HG02943 (cell line): ENCODE measurements around the gene CLOCK.

Experiments
- ATAC-seq: cut with Tn5 transposase; IDR thresholded peaks from one replicate; pipeline ENCODE4 v1.9.1; 2021; ENCODE audit warnings: mild to moderate bottlenecking, low read depth, moderate library complexity; ENCODE audit not compliant: unreplicated experiment

CLOCK gene

GRCh38 chr4:55543858-55544257 lies 2.9 kb downstream of the CLOCK start:
- no peak for ATAC-seq

GRCh38 chr4:55540271-55540670 lies 6.4 kb downstream of the CLOCK start:
- ATAC-seq, result no peak

GRCh38 chr4:55539658-55540057 lies 7.1 kb downstream of the CLOCK start:
- ATAC-seq, result no peak

GRCh38 chr4:55538531-55538930 lies 8.2 kb downstream of the CLOCK start:
- no peak for ATAC-seq

GRCh38 chr4:55534306-55534705 lies 12.4 kb downstream of the CLOCK start:
- ATAC-seq, result no peak

DNA sequence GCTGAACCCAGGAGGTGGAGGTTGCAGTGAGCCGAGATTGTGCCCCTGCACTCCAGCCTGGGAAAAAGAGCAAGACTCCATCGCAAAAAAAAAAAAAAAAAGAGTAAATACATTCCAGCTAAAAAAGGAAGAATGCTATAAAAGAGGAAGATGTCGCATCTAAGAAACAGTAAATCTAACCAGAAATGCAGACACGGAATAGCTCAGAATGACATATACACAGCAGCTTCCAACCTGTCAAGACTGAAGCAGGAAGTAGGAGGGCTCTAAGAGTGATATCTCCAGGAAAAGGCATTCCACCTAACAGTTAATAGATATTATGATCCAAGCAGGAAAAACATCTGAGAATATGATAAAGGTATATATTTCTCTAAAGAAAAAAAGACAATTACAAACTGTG lies 16.0 kb downstream of the CLOCK start:
- no peak for ATAC-seq

DNA sequence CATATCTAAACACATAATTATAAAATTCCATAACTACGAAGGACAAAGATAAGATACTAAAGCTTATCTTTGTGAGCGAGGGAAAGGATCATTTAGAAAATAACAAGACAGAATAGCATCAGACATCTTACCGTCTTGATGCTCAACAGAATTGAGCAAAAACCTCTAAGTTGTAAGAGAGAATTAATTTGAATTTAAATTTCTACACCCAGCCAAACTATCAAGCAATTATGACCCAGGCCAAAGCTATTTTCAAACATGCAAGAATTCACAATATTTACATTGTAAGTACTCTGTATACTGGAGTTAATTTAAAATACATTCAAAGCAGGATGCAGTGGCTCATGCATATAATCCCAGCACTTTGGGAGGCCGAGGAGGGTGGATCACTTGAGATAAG lies 16.5 kb downstream of the CLOCK start:
- ATAC-seq, result no peak

DNA sequence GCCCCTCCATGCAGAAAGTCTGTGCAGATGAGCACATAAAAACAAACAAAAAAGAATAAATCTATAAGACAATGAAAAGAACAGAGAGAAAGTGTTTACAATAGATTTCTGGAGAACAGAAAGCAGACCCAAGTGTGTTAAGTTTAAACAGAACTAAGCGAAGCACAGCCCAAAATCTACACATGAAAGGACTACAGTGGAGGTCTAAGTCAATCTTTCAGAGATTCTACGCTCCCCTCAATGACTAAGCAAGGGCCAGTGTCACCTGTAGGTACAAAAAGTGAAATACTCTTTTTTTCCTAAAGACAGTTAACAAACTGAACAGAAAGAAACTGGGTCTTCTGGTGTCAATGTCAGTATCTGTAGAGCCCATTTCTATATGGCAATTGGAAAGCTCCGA lies 18.2 kb downstream of the CLOCK start:
- no peak for ATAC-seq

- no peak for ATAC-seq
These were observed 21.7 kb downstream of the CLOCK start for GRCh38 chr4:55524844-55525571.

- ATAC-seq, result no peak
These were observed 28.3 kb downstream of the CLOCK start for GRCh38 chr4:55518442-55518841.

- ATAC-seq, result no peak
These were observed 29.0 kb downstream of the CLOCK start for GRCh38 chr4:55517526-55518229.

GRCh38 chr4:55512922-55513571 lies 33.7 kb downstream of the CLOCK start:
- ATAC-seq, result no peak

DNA sequence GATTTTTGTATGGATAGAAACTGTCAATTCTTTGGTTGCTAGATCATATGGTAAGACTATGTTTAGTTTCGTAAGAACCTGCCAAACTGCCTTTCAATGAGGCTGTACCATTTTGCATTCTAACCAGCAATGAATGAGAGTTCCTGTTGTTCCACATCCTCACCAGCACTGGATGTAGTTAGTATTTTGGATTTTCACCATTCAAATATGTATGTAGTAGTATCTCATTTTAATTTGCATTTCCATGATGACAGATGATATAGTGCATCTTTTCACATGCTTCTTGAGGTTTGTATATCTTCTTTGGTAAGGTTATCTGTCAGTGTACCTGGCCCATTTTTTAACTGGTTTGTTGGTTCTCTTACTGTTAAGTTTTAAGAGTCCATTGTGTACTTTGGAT lies 34.6 kb downstream of the CLOCK start:
- no peak for ATAC-seq

DNA sequence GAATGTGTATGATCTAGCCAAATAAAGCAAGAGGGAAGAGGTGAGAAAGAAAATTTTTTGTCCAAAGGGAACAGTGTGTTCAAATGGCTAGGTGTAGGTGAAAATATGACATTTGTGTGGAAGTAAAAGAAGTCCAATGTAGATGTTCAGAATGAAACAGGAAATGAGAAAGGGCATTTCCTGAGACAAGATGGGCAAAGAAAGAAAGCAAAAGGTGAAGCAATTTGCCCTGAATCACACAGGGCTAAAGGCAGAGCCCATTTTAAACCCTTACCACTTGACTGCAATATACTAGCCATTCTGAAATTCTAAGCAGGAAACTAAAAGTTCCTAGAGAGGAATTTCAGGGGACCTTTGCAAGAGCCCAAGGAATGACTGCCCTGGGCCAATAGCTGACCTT lies 36.0 kb downstream of the CLOCK start:
- no peak for ATAC-seq

GRCh38 chr4:55509266-55509665 lies 37.4 kb downstream of the CLOCK start:
- ATAC-seq, result no peak

- ATAC-seq, result no peak
These were observed 39.1 kb downstream of the CLOCK start for GRCh38 chr4:55507612-55508011.

- no peak for ATAC-seq
These were observed 43.5 kb downstream of the CLOCK start for GRCh38 chr4:55503169-55503568.

GRCh38 chr4:55500072-55500471 lies 46.6 kb downstream of the CLOCK start:
- no peak for ATAC-seq

DNA sequence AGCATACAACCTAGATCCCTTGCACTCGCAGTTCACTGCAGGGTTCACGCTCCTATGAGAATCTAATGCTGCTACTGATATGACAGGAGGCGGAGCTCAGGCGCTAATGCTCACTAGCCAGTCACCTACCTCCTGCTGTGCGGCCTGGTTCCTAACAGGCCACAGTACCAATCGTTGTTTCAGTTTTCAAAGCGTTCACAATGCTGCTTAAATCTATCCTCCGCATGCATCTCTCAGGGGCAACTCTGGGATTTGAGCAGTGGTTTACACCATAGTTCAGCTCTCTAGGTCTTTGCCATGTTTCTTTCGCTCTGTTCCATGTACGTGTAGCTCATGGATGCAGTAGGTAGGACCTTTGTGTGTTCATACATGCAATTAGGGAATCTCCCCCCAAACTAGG lies 47.2 kb downstream of the CLOCK start:
- ATAC-seq, result no peak

DNA sequence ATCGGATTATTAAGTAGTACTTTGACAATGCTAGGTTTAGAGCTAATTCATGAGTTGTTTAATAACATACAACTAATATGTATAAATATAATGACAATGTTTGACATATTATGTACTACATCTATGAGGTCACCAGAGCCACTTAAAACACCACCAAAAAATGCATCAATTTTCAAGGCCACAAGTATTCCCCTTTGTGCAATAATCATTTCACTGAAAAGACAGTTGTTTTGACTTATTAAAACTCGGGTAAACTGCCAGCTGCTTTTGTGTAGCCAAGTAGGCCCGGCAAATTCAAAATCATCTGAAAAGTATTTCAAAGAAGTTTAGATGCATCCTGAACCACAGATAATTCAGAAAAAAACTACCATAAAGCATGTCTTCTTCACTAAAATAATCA lies 48.7 kb downstream of the CLOCK start:
- ATAC-seq, result no peak

DNA sequence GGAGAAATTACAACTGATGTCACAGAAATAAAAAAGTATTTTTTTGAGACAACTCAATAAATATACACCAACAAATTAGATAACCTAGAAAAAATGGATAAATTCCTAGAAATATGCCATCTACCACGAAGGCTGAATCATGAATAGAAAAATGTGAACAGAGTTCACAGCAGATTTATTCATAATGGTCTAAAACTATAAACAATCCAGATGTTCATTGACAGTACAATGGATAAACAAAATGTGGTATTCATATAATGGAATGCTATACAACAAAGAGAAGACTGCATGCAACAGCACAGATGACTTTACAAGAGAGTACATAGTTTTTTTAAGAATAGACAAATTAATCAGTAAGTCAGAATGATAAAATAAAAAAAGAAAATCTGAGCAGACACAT lies 55.2 kb downstream of the CLOCK start:
- ATAC-seq, result no peak

DNA sequence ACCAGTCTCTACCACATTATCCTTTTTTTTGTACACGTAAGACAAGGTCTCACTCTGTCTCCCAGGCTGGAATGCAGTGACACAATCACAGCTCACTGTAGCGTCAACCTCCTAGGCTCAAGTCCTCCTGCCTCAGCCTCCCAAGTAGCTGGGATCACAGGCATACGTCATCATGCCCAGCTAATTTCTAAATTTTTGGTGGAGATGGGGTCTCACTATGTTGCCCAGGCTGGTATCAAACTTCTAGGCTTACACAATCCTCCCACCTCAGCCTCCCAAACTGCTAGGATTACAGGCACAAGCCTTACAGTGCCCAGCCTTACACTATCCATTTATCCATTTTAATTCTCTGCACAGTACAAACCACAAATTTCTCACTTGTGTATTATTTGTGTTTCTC lies 58.0 kb downstream of the CLOCK start:
- ATAC-seq, result no peak
